Adrenal gland (tissue), 12 donors: ENCODE data around the gene SARS1. TPM values are rescaled to one million over a fixed set of nuclear protein-coding genes. Genes with fewer than 3 reads are reported as not detected.

Experiments used
- DNase-seq, 7 donors: peaks; one replicate each; pipeline ENCODE4 v3.0.0-alpha.2; 2019 to 2020
- H3K27ac ChIP-seq, 5 donors: fragments of 200-600 bp; sonication (generic) in 4 of 5; 1 replicate in 3 of 5; 2 replicates in 2 of 5; pipeline versions ENCODE4 v1.5.1 to v1.8.0; 2016 to 2020; ENCODE audit warnings: mild to moderate bottlenecking in 1 of 5
- H3K27me3 ChIP-seq: fragments of 200-600 bp; 2 replicates; pipeline ENCODE4 v1.8.0; 2021
- H3K36me3 ChIP-seq, 2 donors: fragments of 200-600 bp; replicated peaks in 1 of 2; 1 replicate in 1 of 2; 2 replicates in 1 of 2; pipeline versions ENCODE4 v1.5.1 to v1.8.0; 2018 to 2022
- H3K4me1 ChIP-seq, 2 donors: fragments of 200-600 bp; replicated peaks in 1 of 2; 1 replicate in 1 of 2; 2 replicates in 1 of 2; pipeline versions ENCODE4 v1.5.1 to v1.8.0; 2018 to 2021
- H3K4me3 ChIP-seq, 4 donors: fragments of 200-600 bp; sonication (generic) in 3 of 4; one replicate each; pipeline ENCODE4 v1.5.1; 2016 to 2018
- H3K9me3 ChIP-seq, 3 donors: fragments of 200-600 bp; sonication (generic) in 1 of 3; replicated peaks in 1 of 3; 1 replicate in 2 of 3; 2 replicates in 1 of 3; pipeline versions ENCODE4 v1.5.1 to v1.8.0; 2016 to 2021
- POLR2A ChIP-seq, 2 donors: fragments of 450-650 bp; IDR thresholded peaks; one replicate each; pipeline ENCODE4 v1.6.1; 2017; ENCODE audit warnings: antibody characterized with exemption in 2 of 2, mild to moderate bottlenecking in 2 of 2, moderate library complexity in 1 of 2
- WGBS, 4 donors: extraction: QIAGEN DNeasy Blood & Tissue Kit in 2 of 4; methylation state at CpG; one replicate each; pipeline versions ENCODE4 v1.1.5 to v1.1.7; 2013 to 2017; 5-methylcytosine and 5-hydroxymethylcytosine counted together
- intact Hi-C, 2 donors: fragments of 100-400 bp; cut with DNase I; formaldehyde crosslinking; loops; one replicate each; pipeline versions ENCODE4 v1.14.1 to v1.15.0; 2022 to 2023
- polyA plus RNA-seq, 3 donors: library from polyadenylated mRNA; stranded (reverse); fragments of 200-250 nt in 2 of 3; fragments of 350-450 nt in 1 of 3; fragmentation: Illumina TruSeq in 1 of 3; extraction: RNeasy Lipid Tissue Mini Kit (QIAGEN cat#74804) in 1 of 3; gene quantifications; one replicate each; pipeline ENCODE4 v1.2.3, GENCODE V29; 2013 to 2014
- total RNA-seq, 9 donors: library from RNA; depleted of rRNA in 4 of 9; stranded (reverse); fragments of >200 nt in 4 of 9; fragments of 120-200 nt in 1 of 9; fragmentation: NEBNext Ultra II Directional in 1 of 9; extraction: Animal tissue kit (Norgen Biotek cat#: 25700) in 1 of 9; gene quantifications; one replicate each; pipeline versions ENCODE4 v1.1.0 to v1.2.4, GENCODE V29; 2013 to 2023
- TF ChIP-seq, protein P1 (sequence below), 6 experiments: fragments of 450-650 bp in 4 of 6; fragments of 200-600 bp in 2 of 6; sonication (generic) in 1 of 6; IDR thresholded peaks; 1 replicate in 5 of 6; 2 replicates in 1 of 6; pipeline versions ENCODE4 v1.5.1 to v1.8.0; 2016 to 2021; ENCODE audit warnings: antibody characterized with exemption in 6 of 6, mild to moderate bottlenecking in 2 of 6, moderate library complexity in 1 of 6
- donor health status: healthy with polysubstance abuse.
- donor health status: Bipolar disorder and iron deficiency.
- donor health status: DM: yes; HTN: yes; CAD: no.
- donor health status: DM: no; HTN: no; CAD: no.
- donor health status: DM: no; HTN: no; CAD: no.
- donor health status: DM: yes; HTN: yes; CAD: no.

The SARS1 gene
- total and polyA plus RNA-seq, 12 donors, result 64.3 to 216 (median 152) TPM

DNA sequence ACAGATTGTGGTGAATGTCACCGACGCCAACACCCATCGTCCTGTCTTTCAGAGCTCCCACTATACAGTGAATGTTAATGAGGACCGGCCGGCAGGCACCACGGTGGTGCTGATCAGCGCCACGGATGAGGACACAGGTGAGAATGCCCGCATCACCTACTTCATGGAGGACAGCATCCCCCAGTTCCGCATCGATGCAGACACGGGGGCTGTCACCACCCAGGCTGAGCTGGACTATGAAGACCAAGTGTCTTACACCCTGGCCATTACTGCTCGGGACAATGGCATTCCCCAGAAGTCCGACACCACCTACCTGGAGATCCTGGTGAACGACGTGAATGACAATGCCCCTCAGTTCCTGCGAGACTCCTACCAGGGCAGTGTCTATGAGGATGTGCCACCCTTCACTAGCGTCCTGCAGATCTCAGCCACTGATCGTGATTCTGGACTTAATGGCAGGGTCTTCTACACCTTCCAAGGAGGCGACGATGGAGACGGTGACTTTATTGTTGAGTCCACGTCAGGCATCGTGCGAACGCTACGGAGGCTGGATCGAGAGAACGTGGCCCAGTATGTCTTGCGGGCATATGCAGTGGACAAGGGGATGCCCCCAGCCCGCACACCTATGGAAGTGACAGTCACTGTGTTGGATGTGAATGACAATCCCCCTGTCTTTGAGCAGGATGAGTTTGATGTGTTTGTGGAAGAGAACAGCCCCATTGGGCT lies 38.6 kb downstream of the SARS1 start:
- H3K27ac ChIP-seq, result peak overlapping the region in 1 of 5 donors; percentile 60
- intact Hi-C loops, result no loop called here
- TF ChIP-seq, protein P1, sequence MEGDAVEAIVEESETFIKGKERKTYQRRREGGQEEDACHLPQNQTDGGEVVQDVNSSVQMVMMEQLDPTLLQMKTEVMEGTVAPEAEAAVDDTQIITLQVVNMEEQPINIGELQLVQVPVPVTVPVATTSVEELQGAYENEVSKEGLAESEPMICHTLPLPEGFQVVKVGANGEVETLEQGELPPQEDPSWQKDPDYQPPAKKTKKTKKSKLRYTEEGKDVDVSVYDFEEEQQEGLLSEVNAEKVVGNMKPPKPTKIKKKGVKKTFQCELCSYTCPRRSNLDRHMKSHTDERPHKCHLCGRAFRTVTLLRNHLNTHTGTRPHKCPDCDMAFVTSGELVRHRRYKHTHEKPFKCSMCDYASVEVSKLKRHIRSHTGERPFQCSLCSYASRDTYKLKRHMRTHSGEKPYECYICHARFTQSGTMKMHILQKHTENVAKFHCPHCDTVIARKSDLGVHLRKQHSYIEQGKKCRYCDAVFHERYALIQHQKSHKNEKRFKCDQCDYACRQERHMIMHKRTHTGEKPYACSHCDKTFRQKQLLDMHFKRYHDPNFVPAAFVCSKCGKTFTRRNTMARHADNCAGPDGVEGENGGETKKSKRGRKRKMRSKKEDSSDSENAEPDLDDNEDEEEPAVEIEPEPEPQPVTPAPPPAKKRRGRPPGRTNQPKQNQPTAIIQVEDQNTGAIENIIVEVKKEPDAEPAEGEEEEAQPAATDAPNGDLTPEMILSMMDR (IDR thresholded peaks at IDR 0.05), result no peak
- TF ChIP-seq POLR2A (IDR thresholded peaks at IDR 0.05), result no peak
- H3K9me3 ChIP-seq, result no peaks in the 10 kb centered on the region
- H3K4me1 ChIP-seq, result peaks cover 0 to 14% of the 10 kb centered on the region in 2 donors
- no peak for DNase-seq
- no peak overlapping the region for H3K4me3 ChIP-seq
- no peaks in the 10 kb centered on the region for H3K36me3 ChIP-seq
- H3K27me3 ChIP-seq, result no peaks in the 10 kb centered on the region
- WGBS, 4 donors, result 95 to 99% (median 98%) methylated on average over 14 to 31 of the region's 31 CpGs

DNA sequence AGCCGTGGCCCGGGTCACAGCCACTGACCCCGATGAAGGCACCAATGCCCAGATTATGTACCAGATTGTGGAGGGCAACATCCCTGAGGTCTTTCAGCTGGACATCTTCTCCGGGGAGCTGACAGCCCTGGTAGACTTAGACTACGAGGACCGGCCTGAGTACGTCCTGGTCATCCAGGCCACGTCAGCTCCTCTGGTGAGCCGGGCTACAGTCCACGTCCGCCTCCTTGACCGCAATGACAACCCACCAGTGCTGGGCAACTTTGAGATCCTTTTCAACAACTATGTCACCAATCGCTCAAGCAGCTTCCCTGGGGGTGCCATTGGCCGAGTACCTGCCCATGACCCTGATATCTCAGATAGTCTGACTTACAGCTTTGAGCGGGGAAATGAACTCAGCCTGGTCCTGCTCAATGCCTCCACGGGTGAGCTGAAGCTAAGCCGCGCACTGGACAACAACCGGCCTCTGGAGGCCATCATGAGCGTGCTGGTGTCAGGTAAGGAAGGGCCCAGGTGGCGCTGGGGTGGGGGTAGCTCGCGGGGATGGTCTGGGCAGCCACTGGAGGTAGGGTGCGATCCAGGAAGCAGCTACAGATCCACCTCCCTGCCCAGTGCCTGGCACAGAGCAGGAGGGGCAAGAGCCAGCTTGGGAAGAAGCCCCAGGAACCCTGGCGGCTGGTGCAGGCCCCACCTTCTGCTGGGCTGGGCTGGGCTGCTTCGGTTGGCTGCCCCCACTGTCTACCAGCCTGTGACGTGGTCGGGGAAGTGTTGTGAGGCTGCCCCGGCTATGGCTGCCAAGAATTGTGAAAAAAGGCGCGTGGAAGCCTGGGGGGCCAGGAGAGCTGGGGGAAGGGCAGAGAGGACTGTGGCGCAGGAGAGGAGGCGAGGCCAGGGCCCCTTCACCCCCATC lies 39.4 kb downstream of the SARS1 start:
- H3K27ac ChIP-seq, result peak overlapping the region in 2 of 5 donors; percentile 60 to 65
- no peaks in the 10 kb centered on the region for H3K27me3 ChIP-seq
- 83 to 89% (median 87%) methylated on average over 18 to 33 of the region's 33 CpGs for WGBS, 4 donors
- intact Hi-C loops, result no loop called here
- peaks cover 0 to 14% of the 10 kb centered on the region in 2 donors for H3K4me1 ChIP-seq
- H3K9me3 ChIP-seq, result no peaks in the 10 kb centered on the region
- DNase-seq, result peak in 1 of 7 donors; percentile 79
- no peak overlapping the region for H3K4me3 ChIP-seq
- TF ChIP-seq, protein P1 (IDR thresholded peaks at IDR 0.05), result no peak
- TF ChIP-seq POLR2A (IDR thresholded peaks at IDR 0.05), result no peak
- no peaks in the 10 kb centered on the region for H3K36me3 ChIP-seq

DNA sequence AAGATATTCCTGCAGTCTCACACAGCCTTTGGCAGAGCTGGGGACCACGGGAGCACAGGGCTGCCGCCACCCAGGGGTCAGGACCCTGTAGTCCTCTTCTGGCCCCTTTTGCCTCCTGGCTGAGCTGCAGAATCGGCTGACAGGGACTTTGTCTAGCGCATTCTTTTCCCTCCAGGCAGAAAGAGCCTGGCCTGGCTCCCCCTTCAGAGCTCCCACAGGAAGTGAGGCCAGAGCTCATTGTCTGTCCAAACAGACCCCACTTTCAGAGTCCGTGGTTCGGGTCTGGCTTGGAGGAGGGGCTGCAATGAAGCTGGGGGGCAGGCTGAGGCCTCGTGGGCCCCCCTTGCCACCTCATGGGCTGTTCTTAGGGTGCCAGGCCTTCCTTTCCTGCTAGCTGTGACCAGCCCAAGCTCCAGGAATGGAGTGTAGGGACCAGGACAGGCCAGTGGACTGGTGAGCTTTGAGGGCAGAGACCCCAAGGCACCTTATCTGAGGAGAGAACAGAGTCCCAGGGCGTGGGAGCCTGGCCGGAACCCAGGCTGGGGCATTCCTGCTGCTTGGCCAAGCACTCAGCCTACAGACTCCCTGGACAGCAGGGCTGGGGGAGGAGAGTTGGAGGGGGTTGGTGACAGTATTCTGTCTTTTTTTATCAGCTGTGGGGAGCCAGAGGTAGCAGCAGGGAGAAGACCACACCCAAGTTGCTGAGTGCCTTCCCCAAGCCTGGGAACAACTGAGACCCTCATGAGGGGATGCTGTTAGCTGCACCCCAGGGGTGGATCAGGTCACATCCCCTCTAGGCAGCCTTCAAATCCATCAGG lies 40.3 kb downstream of the SARS1 start:
- intact Hi-C loops, result no loop called here

More for the DNA sequence above, 40.3 kb downstream of the SARS1 start:
- Histone ChIP-seq H3K27ac (peak overlapping the region in 2 of 5 donors; percentile 60 to 65), H3K27me3 (no peaks in the 10 kb centered on the region), H3K4me1 (peaks cover 0 to 11% of the 10 kb centered on the region in 2 donors), H3K4me3 (no peak overlapping the region), H3K9me3 (no peaks in the 10 kb centered on the region), H3K36me3 (no peaks in the 10 kb centered on the region)
- DNase-seq, result no peak
- no peak for TF ChIP-seq POLR2A (IDR thresholded peaks at IDR 0.05)
- TF ChIP-seq, protein P1 (IDR thresholded peaks at IDR 0.05), result no peak
- WGBS, 4 donors, result 30 to 67% (median 60%) methylated on average over 5 to 9 of the region's 9 CpGs
